Measurements from ENCODE around the gene FOXP4.

The FOXP4 gene

DNA sequence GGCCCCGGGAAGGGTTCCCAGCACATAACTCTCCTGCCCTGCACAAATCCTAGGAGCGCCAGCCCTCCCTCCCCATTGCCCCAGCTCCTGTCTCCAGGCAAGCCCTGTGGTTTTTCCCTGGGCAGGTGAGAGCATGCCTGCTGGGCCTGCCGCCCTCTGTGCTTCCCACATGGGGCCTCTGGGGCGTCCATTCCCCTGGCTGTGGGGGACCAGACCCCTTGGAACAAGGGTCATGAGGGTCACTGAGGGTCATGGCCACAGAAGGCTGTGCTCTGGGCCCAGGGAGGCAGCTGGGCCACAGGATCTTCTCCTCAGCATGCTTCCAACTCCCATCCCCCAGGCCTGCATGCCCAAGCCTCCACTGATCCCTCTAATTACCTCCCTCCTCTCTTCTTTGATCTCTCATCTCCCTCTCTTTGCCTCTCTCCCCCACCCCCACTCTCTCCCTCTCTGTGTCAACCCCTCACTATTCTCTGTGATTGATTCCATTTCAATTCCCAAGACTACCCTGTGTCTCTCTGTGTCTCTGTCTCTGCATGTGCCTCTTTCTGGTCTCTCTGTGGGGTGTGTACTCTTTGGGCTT, 98.2 kb downstream of the FOXP4 start:
- no peak for DNase-seq (ENCODE audit: low read depth)

DNA sequence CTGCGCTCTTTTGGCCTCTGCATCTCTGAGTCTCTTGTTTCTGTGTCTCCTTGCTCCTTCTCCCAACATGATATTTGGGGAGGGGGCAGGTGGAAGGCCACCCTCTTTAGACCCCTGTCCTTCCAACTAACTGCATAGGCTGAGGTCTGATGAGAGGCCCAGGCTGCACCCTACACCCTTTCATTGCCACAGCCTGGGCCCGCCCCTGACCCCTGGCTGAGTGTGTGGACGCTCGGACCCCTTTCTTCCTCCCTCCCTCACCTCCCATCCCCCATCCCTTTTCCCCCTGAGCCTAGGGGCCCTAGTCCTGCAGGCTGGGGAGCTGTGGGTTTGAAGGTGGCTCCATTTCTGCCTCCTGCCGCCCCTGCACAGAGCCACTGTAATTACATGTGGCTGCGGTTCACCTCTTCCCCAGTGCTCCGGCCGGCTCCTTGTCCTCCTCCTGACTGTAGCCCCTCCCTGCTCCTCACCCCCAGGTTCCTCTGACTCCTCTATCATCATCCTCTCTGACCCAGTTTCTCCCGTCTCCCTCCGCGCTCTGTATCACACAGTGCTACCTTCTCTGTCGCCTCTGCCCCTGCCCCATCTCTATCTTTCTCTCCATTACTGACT, 98.9 kb downstream of the FOXP4 start:
- DNase-seq (ENCODE audit: low read depth) = no peak

DNA sequence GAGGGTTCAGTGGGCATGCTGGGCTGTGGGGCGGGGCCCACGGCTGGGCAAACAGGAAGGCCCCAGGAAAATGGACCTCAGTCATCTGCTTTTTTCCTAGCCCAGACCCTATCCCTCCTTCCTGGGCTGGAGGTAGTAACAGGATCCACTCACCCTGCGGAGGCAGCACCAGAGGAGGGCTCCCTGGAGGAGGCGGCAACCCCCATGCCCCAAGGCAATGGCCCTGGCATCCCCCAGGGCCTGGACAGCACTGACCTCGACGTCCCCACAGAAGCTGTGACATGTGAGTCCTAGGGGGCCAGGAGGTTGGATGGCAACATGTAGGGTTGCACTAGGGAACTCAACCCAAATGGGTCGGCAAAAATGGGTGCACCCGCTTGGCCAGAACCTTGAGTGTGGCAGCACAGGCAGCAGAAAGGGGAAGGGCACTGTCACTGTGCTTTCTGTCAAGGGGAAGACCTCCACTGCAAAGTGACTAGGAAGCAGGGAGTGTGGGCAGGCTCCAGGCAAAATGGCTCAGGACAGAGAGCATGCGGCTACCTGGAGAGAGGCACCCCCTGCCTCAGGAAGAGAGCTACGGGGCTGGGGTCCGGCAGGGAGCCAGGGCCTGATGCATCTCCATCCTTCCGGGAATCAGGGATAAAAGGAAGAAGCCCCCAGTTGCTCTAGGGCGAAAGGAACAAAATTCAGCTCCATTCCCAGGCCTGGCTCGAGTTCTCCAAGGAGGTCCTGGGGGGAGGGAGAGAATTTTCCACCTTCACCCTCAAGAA, 100.0 kb downstream of the FOXP4 start:
- DNase-seq (ENCODE audit: low read depth) = no peak

DNA sequence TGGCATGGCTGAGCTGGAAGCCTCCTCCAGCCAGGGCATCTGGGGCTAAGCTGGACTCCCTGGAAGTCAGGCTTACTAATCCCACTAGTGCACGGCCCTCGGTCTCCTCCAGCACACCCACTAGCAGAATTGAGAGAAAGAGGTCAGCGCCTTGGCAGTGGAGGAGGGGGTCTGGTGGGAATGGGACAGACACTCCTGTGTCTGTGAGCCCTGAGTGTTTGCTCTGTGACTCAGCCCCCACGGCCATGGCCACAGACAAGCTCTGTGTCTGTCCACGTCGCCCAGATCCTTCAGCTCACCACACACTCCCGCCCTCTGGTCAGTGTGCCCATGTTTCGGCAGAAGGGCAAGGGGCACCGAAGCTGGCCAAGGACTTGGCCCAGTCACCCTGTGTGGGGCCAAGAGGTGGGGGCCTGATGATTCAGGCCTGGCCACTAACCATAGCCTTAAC, 100.9 kb downstream of the FOXP4 start:
- no peak for DNase-seq (ENCODE audit: low read depth)

DNA sequence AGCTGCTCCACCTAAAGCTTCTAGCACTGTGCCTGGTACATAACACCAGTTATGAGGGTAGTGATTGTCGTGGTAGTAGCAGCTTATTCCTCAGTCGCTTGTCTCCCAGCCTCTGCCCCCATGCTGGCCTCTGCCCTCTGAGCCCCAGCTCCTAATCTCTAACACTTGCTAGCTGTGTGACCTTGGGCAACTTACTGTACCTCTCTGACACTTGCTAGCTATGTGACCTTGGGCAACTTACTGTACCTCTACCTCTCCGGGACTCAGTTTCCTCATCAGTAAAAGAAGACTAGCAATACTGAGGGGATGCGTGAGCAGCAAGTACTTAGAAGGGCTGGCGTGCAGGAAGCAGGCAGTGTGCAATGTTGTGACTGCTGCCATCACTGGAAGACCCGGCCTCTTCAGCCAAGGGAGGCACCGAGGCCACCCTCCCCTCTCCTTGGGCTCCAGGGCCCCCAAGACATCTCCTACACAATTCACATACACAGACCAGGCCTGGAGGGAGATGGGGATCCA, 101.9 kb downstream of the FOXP4 start:
- no peak for DNase-seq (ENCODE audit: low read depth)

DNA sequence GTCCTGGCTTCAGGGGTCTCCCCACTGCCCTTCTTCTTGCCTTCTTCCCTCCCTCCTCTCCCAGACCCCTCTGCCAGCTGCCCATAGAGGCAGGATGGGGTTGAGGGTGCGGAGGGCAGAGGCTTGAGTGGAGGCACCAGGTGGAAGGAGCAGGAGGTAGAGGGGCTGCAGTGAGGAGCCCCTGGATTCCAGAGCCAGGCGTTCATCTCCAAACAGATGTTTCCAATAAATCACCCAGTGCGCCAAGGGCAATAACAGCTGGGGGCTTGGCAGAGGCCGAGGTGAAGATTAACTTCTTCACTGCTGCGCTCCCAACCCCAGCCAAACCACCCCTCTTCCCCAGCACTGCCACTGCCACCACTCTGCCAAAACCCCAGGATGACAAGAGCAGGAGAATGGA, 102.7 kb downstream of the FOXP4 start:
- no peak for DNase-seq (ENCODE audit: low read depth)

DNA sequence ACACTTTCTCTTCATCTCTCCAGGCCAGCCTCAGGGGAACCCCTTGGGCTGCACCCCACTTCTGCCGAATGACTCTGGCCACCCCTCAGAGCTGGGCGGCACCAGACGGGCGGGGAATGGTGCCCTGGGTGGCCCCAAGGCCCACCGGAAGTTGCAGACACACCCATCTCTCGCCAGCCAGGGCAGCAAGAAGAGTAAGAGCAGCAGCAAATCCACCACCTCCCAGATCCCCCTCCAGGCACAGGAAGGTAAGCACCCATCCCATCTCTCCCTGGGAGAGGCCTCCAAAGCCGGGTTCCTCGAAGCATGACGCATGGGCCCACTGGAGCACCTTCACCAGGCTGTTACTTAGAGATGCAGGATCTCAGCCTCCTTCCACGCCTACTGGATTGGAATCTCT, 103.4 kb downstream of the FOXP4 start:
- DNase-seq (ENCODE audit: low read depth) = no peak

DNA sequence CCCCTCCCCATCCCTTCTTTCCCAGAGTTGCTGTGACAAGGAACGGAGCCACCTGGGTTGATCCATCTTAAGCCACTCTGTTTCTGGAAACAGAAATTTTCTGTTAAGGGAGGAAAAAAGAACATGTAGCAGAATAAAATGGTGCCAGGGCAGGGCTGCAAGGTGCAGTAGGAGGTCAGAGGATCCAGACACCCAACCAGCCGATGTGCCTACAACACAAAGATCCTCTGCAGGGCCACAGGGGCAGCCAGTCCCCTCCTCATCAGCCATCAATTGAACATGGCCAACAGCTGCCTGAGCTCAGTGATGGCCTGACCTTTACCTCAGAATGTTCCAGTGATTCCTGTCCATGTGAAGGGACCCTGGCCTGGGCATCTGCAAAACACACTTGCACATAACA, 103.9 kb downstream of the FOXP4 start:
- no peak for DNase-seq (ENCODE audit: low read depth)

DNA sequence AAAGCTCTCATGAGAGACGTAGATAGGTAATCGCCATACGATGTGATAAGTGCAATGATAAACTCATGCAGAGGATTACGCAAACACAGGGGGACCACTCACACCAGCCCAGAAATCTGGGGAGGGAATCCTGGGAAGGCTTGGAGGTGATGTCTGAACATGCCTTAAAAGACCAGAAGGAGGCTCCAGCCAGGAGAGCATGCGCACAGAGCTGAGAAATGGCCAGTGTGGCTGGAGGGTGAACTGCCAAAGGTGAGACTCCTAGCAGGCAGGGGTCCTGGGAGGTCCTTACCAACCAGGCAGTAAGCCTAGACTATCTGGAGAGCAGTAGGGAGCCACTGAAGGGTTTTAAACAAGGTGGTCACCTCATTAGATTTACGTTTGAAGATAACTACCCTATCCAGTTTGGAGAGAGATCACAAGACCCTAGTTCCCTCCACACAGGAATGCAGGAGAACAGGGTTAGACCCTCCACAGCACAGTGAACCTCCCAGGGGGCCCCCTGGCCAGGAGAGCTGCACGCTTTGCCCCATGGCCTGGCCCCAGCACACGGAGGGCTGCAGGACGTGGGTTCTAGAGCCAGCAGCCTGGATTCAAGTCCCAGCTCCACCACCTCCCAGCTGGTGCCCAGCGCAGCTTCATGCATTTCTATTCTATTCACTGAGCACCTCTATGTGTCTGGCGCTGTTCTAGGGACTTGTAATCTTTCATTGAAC, 105.2 kb downstream of the FOXP4 start:
- DNase-seq (ENCODE audit: low read depth) = no peak
